Transverse colon (tissue), 4 donors: Measurements from ENCODE around the gene ZBTB5.

Experiments used
- EP300 ChIP-seq: sonication (generic); formaldehyde crosslinking; IDR thresholded peaks from one replicate; pipeline ENCODE4 v1.6.1; 2017; ENCODE audit warnings: antibody characterized with exemption, low read depth
- POLR2A ChIP-seq: fragments of 450-650 bp; IDR thresholded peaks from one replicate; pipeline ENCODE4 v1.6.1; 2016; ENCODE audit warnings: antibody characterized with exemption, mild to moderate bottlenecking, moderate library complexity
- POLR2AphosphoS5 ChIP-seq, 3 donors: sonication (generic); formaldehyde crosslinking; IDR thresholded peaks; one replicate each; pipeline ENCODE4 v1.6.1; 2016; ENCODE audit warnings: antibody characterized with exemption in 3 of 3
- TF ChIP-seq, protein P1 (sequence below), 5 experiments: fragments of 200-600 bp in 3 of 5; fragments of 450-650 bp in 2 of 5; sonication (generic) in 3 of 5; IDR thresholded peaks; 1 replicate in 2 of 5; 2 replicates in 3 of 5; pipeline ENCODE4 v1.5.1; 2016 to 2017; ENCODE audit warnings: antibody characterized with exemption in 5 of 5, inconsistent platforms in 3 of 5, mild to moderate bottlenecking in 2 of 5, moderate library complexity in 1 of 5

DNA sequence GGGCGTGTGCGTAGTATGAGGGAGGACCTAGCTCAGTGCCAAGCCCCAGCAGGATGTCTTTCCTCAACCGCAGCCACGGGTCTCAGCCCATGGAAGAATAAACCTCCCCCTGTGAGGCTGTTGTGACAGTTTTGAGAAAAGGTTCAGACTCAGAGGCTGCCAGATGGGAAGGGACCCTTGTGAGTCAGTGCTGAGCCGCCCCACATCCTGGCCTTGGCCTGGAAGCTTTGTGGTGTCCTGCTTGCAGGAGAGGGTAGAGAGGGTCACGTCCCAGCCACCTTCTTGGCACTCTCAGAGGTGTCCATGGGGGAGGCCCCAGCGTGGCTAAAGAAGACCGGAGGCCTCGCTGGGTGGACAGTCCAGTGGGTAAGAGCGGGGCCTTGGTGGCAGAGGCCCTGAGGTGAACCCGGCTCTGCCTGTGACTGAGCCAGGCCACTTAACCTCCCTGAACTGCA, 39.9 kb downstream of the ZBTB5 start:
- TF ChIP-seq POLR2AphosphoS5 (IDR thresholded peaks at IDR 0.05), result no peak
- no peak for TF ChIP-seq EP300
- TF ChIP-seq, protein P1, sequence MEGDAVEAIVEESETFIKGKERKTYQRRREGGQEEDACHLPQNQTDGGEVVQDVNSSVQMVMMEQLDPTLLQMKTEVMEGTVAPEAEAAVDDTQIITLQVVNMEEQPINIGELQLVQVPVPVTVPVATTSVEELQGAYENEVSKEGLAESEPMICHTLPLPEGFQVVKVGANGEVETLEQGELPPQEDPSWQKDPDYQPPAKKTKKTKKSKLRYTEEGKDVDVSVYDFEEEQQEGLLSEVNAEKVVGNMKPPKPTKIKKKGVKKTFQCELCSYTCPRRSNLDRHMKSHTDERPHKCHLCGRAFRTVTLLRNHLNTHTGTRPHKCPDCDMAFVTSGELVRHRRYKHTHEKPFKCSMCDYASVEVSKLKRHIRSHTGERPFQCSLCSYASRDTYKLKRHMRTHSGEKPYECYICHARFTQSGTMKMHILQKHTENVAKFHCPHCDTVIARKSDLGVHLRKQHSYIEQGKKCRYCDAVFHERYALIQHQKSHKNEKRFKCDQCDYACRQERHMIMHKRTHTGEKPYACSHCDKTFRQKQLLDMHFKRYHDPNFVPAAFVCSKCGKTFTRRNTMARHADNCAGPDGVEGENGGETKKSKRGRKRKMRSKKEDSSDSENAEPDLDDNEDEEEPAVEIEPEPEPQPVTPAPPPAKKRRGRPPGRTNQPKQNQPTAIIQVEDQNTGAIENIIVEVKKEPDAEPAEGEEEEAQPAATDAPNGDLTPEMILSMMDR (IDR thresholded peaks at IDR 0.05), result no peak
- TF ChIP-seq POLR2A, result no peak
